GM21737 (cell line): Measurements from ENCODE around the gene WDR13.
"Not testable (repeated sequence)": the region's sequence is repeated elsewhere in the genome, so short reads cannot be mapped to it uniquely, and the experiment has no call there.

Experiments
- ATAC-seq: cut with Tn5 transposase; IDR thresholded peaks from one replicate; pipeline ENCODE4 v1.9.1; 2021; ENCODE audit warnings: mild to moderate bottlenecking, moderate library complexity; ENCODE audit not compliant: unreplicated experiment

WDR13 gene

GRCh38 chrX:48597353-48598264, at the start of gene WDR13:
Gene WDR13 (plus strand): TSS chrX:48597492. CDS start chrX:48597997, 505 bp downstream.
- ATAC-seq: peak; percentile 76

- ATAC-seq: no peak
Measured at GRCh38 chrX:48548871-48549270, 48.4 kb upstream of the WDR13 start.

- ATAC-seq: not testable (repeated sequence)
Measured at GRCh38 chrX:48555731-48556325, 41.5 kb upstream of the WDR13 start.

GRCh38 chrX:48558271-48558670, 39.0 kb upstream of the WDR13 start:
- ATAC-seq: no peak

GRCh38 chrX:48559636-48560035, 37.7 kb upstream of the WDR13 start:
- ATAC-seq: no peak

- no peak for ATAC-seq
Measured at GRCh38 chrX:48560056-48560455, 37.2 kb upstream of the WDR13 start.

GRCh38 chrX:48560681-48561080, 36.6 kb upstream of the WDR13 start:
- ATAC-seq: no peak

GRCh38 chrX:48569958-48570357, 27.3 kb upstream of the WDR13 start:
- ATAC-seq: no peak

GRCh38 chrX:48573690-48574269, 23.5 kb upstream of the WDR13 start:
- no peak for ATAC-seq

GRCh38 chrX:48574270-48575266, 22.7 kb upstream of the WDR13 start, which contains the start of gene RBM3:
Gene RBM3 (plus strand): TSS chrX:48574484. CDS start chrX:48575181, 697 bp downstream.
- peak; percentile 84 for ATAC-seq

GRCh38 chrX:48575642-48576041, 21.6 kb upstream of the WDR13 start:
- ATAC-seq: no peak

GRCh38 chrX:48576108-48576507, 21.2 kb upstream of the WDR13 start:
- ATAC-seq: no peak

- ATAC-seq: no peak
Measured at GRCh38 chrX:48578661-48579128, 18.6 kb upstream of the WDR13 start.

- no peak for ATAC-seq
Measured at GRCh38 chrX:48579259-48579658, 18.0 kb upstream of the WDR13 start.

GRCh38 chrX:48580662-48581061, 16.6 kb upstream of the WDR13 start:
- ATAC-seq: no peak

- ATAC-seq: no peak
Measured at GRCh38 chrX:48584698-48585097, 12.6 kb upstream of the WDR13 start.

GRCh38 chrX:48589482-48590162, 7.7 kb upstream of the WDR13 start:
- ATAC-seq: no peak

- no peak for ATAC-seq
Measured at GRCh38 chrX:48590203-48591103, 6.8 kb upstream of the WDR13 start.

- no peak for ATAC-seq
Measured at GRCh38 chrX:48591255-48591791, 6.0 kb upstream of the WDR13 start.
